Measurements from ENCODE around the gene CFAP77.

CFAP77 gene

DNA sequence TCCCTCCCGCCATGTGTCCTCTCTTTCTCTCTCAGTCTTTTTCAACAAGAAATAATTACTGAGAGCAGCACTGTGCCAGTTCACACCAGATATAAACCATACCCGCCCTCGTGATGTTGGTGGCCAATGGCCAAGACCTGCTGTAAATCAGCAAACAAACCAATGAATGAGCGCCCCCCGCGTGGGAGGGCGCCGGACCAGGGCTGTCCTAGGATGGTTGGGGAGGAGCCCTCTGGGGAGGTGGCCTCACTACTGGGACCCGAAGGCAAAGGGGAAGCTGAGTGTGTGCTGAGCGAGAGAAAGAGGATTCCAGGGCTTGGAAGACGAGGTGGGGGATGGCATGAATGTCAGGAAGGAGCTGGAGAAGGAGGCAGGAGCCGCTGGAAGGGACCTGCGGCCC, 121.2 kb downstream of the CFAP77 start:
- TF ChIP-seq, protein P1, sequence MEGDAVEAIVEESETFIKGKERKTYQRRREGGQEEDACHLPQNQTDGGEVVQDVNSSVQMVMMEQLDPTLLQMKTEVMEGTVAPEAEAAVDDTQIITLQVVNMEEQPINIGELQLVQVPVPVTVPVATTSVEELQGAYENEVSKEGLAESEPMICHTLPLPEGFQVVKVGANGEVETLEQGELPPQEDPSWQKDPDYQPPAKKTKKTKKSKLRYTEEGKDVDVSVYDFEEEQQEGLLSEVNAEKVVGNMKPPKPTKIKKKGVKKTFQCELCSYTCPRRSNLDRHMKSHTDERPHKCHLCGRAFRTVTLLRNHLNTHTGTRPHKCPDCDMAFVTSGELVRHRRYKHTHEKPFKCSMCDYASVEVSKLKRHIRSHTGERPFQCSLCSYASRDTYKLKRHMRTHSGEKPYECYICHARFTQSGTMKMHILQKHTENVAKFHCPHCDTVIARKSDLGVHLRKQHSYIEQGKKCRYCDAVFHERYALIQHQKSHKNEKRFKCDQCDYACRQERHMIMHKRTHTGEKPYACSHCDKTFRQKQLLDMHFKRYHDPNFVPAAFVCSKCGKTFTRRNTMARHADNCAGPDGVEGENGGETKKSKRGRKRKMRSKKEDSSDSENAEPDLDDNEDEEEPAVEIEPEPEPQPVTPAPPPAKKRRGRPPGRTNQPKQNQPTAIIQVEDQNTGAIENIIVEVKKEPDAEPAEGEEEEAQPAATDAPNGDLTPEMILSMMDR (IDR thresholded peaks at IDR 0.05; ENCODE audit: borderline replicate concordance, insufficient read depth, low read depth, low read length), result no peak
- no peak overlapping the region for H3K4me3 ChIP-seq (ENCODE audit: low read depth, low read length)

- no peak overlapping the region for H3K4me3 ChIP-seq (ENCODE audit: low read depth, low read length)
- TF ChIP-seq, protein P1 (IDR thresholded peaks at IDR 0.05; ENCODE audit: borderline replicate concordance, insufficient read depth, low read depth, low read length), result no peak
These were observed 121.9 kb downstream of the CFAP77 start for GRCh38 chr9:132531710-132532570.

DNA sequence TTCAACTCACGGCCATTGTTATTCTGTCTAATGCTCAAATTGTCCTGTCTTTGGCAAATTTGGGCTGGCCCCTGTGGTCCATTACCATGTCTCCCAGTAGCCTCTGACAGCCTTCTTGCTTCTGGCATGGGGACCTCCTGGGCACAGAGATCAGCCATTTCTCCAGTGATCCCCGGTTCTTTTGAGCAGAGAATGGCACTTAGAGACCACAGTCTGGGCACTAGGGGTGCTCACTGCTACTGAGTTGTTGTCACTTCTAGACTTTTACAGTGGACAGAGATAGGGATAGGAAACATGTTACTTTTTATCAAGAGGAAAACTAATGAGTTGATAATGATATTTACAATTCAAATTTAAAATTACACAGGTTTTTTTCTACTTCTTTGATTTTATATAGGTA, 124.8 kb downstream of the CFAP77 start:
- no peak overlapping the region for H3K4me3 ChIP-seq (ENCODE audit: low read depth, low read length)
- TF ChIP-seq, protein P1 (IDR thresholded peaks at IDR 0.05; ENCODE audit: borderline replicate concordance, insufficient read depth, low read depth, low read length), result no peak

DNA sequence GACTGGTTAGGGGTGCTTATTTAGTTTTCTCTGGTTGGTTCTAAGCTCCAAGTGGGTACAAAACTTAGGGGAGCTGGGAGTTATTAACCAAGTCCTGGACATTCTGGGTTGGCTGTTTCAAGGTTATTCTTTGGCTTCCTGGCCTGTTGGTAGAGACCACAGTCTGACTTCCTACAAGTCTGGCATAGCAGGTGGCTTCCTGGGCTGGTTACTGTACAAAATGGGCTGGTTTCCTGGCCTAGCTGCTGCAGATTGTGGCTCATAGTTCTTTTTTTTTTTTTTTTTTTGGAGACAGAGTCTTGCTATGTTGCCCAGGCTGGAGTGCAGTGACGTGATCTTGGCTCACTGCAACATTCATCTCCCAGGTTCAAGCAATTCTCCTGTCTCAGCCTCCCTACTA, 126.1 kb downstream of the CFAP77 start:
- TF ChIP-seq, protein P1 (IDR thresholded peaks at IDR 0.05; ENCODE audit: borderline replicate concordance, insufficient read depth, low read depth, low read length), result no peak
- H3K4me3 ChIP-seq (ENCODE audit: low read depth, low read length), result no peak overlapping the region

GRCh38 chr9:132537352-132537751, 127.3 kb downstream of the CFAP77 start:
- H3K4me3 ChIP-seq (ENCODE audit: low read depth, low read length), result no peak overlapping the region
- TF ChIP-seq, protein P1 (IDR thresholded peaks at IDR 0.05; ENCODE audit: borderline replicate concordance, insufficient read depth, low read depth, low read length), result no peak

DNA sequence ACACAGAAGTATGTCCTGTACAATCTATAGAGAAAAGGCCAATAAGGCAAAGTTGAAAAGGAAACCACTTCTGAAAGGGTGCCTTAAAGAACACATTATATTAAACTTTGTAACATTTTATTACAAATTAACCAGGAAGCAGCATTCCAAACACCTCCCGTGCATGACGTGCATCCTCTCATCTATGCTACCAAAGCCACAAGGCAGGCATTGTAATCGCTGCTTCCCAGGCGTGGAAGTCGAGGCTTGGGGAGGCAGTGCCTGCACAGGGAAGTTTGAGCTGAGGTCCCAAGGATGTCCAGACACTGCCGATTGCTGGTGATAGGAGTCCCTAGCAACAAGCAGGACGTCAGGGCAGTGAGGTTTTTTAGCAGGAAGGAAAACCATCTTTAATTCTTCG, 128.1 kb downstream of the CFAP77 start:
- TF ChIP-seq, protein P1 (IDR thresholded peaks at IDR 0.05; ENCODE audit: borderline replicate concordance, insufficient read depth, low read depth, low read length), result no peak
- no peak overlapping the region for H3K4me3 ChIP-seq (ENCODE audit: low read depth, low read length)

DNA sequence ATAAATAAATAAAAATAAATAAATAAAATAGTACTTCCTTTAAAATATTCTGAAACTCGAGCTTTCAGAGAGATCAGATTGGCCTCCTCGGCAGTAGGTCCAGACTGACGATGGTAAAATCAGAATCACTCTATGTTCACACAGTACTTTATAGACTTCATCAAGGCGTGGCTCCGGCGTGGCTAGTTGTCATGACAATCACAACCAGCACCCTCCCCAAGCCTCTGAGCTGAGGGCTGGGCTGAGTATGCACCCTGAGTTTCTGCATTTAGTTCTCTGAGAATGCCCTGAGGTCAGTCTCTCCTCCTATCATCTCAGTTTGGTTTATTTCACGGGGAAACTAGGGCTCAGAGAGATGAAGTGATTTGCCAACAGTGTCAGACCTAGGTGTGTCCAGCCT, 129.1 kb downstream of the CFAP77 start:
- TF ChIP-seq, protein P1 (IDR thresholded peaks at IDR 0.05; ENCODE audit: borderline replicate concordance, insufficient read depth, low read depth, low read length), result no peak
- H3K4me3 ChIP-seq (ENCODE audit: low read depth, low read length), result no peak overlapping the region

Data from GM12875 (cell line).